HG02943 (cell line): Measurements from ENCODE around the gene SALL1.

Source experiments
- ATAC-seq: cut with Tn5 transposase; IDR thresholded peaks from one replicate; pipeline ENCODE4 v1.9.1; 2021; ENCODE audit warnings: mild to moderate bottlenecking, low read depth, moderate library complexity; ENCODE audit not compliant: unreplicated experiment

SALL1 gene

GRCh38 chr16:51159296-51159695, 8.2 kb upstream of the SALL1 start:
- no peak for ATAC-seq

- ATAC-seq, result no peak
These were observed 6.6 kb upstream of the SALL1 start for GRCh38 chr16:51157698-51158097.

GRCh38 chr16:51156807-51157200, 5.7 kb upstream of the SALL1 start:
- no peak for ATAC-seq

GRCh38 chr16:51155820-51156806, 5.0 kb upstream of the SALL1 start:
- no peak for ATAC-seq

- no peak for ATAC-seq
These were observed 4.1 kb upstream of the SALL1 start for GRCh38 chr16:51155199-51155607.

- ATAC-seq, result no peak
These were observed 3.5 kb upstream of the SALL1 start for GRCh38 chr16:51154271-51155171.

GRCh38 chr16:51153577-51154031, 2.5 kb upstream of the SALL1 start:
- ATAC-seq, result no peak

GRCh38 chr16:51152691-51153576, 1.9 kb upstream of the SALL1 start:
- ATAC-seq, result no peak

- no peak for ATAC-seq
These were observed 1.0 kb upstream of the SALL1 start for GRCh38 chr16:51151961-51152663.

- ATAC-seq, result no peak
These were observed 428 bp upstream of the SALL1 start for GRCh38 chr16:51151435-51151960.

- ATAC-seq, result no peak
These were observed 744 bp downstream of the SALL1 start for GRCh38 chr16:51150165-51150887.

GRCh38 chr16:51149721-51150164, 1.3 kb downstream of the SALL1 start:
- ATAC-seq, result no peak

GRCh38 chr16:51149251-51149661, 1.8 kb downstream of the SALL1 start:
- ATAC-seq, result no peak

- ATAC-seq, result no peak
These were observed 2.3 kb downstream of the SALL1 start for GRCh38 chr16:51148678-51149228.

- no peak for ATAC-seq
These were observed 3.0 kb downstream of the SALL1 start for GRCh38 chr16:51147776-51148677.

GRCh38 chr16:51146256-51146924, 4.7 kb downstream of the SALL1 start:
- no peak for ATAC-seq

- no peak for ATAC-seq
These were observed 6.9 kb downstream of the SALL1 start for GRCh38 chr16:51144203-51144602.
